Stimulated activated CD8-positive, alpha-beta memory T cell treated with anti-CD3 and anti-CD28 coated beads, Interleukin-15, amount 100 ng/mL, for 1 hour (primary cell): ENCODE results near the gene PPY.
"Not testable (repeated sequence)": the region's sequence is repeated elsewhere in the genome, so short reads cannot be mapped to it uniquely, and the experiment has no call there.

Source experiments
- DNase-seq: peaks from one replicate; pipeline ENCODE4 v3.0.0-alpha.2; 2020; ENCODE audit warnings: low read depth

The PPY gene

DNA sequence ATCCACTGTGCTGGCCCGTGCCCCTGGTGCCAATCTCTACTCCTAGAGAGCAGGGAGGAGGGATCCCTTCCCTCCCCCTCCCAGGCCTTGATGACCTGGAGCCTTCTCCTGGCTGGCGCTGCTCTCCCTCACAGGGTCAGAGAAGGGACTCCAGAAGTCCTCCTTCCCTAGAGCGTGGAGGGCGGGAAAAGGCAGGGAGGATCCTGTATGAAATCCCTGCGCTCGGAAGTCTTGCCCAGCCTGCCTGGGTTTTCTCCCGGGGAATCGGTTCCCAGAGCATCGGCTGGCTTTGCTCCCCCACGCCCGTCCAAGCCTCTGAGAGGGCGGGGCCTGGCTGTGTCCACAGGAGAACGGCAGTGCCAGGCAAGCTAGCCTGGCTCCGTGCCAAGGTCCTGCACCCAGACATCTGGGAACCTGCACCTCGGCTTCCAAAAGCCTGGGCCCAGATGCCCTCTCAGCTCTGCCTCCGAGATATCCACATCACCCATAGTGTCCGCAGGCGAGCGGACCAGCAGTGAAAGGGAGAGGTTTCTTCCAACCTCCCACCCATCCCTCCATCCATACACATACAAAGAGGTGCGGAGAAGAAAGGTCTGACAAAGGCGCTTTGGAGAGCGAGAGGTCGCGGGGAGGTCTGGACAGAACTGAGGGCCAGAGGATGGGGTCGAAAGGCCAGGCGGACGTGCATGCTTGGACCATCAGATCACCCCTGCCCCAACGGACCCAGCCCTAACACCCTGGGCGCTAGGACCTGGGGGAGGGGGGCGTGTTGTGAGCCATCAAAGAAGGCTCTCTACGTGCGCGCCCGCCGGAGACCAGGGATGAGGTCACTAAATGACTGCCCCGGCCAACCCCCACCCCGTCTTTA is 36.1 kb downstream of the PPY start:
- DNase-seq = no peak

- DNase-seq = no peak
Observed at GRCh38 chr17:43905400-43905984, 36.8 kb downstream of the PPY start.

DNA sequence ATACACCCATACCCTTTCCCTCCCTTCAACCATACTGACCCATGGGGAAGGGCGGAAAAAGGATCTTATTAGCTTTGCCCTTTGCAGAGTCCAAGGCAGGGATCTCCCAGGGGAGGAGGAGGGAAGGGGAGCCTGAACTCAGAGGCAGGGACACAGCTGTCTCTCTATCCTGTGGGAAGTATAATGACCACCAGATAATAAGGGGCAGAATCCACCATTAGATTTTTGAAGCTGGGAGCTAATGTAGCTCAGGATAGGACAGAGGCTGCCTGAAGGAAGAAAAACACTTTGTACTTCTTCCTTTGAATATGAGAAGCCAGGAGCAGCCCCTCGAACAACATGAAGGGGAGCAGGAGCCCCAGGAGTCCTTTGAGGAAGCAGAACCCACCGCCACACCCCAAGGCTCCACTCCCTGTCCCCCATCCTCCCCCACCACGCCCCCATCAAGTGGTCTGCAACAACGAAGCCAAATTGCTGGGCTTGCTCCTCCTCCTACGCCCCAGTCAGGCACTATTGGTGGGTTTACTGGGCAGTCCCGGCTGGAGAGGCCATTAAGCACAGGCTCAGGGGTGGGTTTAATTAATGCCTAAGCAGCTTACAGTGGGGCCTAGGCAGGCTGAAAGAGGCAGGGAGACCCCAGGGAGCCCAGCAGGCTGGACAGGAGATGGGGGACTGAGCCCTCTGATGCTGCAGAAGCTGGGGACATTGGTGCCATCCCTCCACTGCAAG is 40.3 kb downstream of the PPY start:
- DNase-seq = no peak

DNA sequence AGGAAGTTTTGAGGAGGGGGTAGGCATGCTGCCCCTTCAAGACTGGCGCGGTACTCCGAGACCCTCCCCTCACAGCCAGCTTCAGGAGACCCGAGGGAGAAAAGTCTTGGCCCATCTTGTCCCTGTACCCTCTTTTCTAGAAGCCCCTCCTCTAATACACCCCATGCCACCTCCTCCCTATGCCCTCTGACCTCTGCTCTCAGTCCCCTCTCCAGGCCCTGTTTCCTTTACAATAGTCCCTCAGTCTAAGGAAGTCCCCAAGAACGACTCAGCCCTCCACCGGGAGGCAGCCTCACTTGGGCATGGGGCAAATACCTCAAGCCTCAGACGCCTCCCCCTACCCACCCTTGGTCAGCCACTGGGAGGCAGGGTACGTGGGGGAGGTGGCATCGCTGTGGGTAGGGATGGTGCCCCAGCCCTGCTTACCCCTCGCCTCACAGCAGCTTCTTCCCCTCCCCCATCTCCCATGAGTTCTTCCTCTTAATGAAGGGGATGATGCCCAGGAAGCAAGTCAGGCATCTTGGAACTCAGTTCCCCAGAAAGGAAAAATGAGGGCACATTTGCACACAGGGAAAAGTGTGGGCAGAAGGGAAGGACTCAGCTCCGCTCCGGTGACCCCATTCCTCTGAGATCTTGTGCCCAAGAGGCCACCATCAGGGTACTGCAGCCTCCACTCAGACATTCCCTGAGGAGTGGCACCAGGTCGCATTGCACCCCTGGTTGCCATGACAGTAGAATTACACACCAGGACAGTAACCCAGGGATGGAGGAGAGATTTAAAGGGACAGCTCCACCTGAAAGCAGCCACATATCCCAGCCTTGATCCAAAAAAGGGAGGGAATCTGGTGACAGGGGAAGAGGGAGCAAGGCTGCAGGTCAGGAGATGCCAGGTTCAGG is 41.2 kb downstream of the PPY start:
- DNase-seq = no peak

- DNase-seq = peak; percentile 67
Observed at GRCh38 chr17:43900183-43900857, 42.0 kb downstream of the PPY start.

- DNase-seq = no peak
Observed at GRCh38 chr17:43898446-43898845, 43.8 kb downstream of the PPY start.

- no peak for DNase-seq
Observed at GRCh38 chr17:43897831-43898230, 44.4 kb downstream of the PPY start.

- not testable (repeated sequence) for DNase-seq
Observed at GRCh38 chr17:43894494-43894893, 47.8 kb downstream of the PPY start.

DNA sequence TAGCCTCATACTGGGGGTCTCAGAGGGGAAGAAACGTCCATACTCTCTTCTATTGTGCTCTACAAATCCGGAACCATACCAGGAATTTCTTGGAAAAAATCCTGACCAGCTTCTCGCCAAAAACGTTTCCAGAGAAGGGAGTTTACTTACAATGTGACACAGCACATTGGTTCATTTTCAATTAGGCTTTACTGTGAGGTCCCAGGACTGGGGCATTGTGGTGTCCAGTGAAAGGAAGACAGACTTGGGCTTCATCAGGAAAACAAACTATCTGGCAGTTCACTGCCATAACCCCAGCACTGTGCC is 49.7 kb downstream of the PPY start:
- DNase-seq = no peak

DNA sequence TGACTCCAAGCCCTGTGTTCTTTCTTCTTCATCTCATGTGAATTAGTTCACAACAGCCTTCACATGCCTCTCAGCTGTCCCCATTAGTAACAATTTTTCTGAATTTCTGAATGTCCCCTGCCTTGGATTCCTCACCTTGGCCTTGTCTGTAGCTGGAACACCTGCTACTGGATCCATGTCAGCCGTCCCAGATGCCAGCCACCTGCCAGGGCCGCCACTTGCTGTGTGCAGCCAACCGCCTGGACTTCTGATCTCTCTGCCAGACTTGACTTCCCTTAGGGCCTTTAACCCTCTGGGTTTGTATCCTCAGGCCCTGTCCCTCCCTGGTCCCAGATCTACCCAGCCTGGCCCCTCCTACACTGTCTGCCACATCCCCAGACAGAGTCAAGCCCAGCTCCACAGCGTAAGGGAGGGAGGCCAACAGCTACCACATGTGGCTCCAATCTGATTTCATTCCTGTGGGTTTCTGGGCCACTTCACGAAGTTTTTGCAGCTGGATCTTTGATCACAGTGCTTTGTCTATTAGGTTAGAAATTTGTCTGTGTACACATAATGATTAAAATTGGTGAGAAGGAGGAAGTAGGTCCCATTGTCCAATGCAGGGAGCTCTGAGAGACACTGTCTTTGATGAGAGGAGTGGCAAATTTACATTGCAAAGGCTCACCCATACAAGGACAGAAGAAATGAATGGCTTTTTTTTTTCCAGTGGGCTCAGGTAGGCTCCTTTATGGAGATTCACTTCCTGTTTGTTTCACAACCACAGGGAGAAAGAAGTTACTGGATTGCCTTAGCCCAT is 50.2 kb downstream of the PPY start:
- no peak for DNase-seq
